Testis (tissue), 2 donors: ENCODE measurements around the gene GJA10.
"Not testable (repeated sequence)": the region's sequence is repeated elsewhere in the genome, so short reads cannot be mapped to it uniquely, and the experiment has no call there.

Experiments used
- POLR2A ChIP-seq: fragments of 450-650 bp; IDR thresholded peaks from one replicate; pipeline ENCODE4 v1.6.1; 2017; ENCODE audit warnings: antibody characterized with exemption, mild to moderate bottlenecking, moderate library complexity
- TF ChIP-seq, protein P1 (sequence below), 3 experiments: fragments of 450-650 bp in 2 of 3; fragments of 200-600 bp in 1 of 3; sonication (generic) in 1 of 3; IDR thresholded peaks; one replicate each; pipeline ENCODE4 v1.5.1; 2016 to 2019; ENCODE audit warnings: antibody characterized with exemption in 3 of 3, mild to moderate bottlenecking in 2 of 3, moderate library complexity in 1 of 3

DNA sequence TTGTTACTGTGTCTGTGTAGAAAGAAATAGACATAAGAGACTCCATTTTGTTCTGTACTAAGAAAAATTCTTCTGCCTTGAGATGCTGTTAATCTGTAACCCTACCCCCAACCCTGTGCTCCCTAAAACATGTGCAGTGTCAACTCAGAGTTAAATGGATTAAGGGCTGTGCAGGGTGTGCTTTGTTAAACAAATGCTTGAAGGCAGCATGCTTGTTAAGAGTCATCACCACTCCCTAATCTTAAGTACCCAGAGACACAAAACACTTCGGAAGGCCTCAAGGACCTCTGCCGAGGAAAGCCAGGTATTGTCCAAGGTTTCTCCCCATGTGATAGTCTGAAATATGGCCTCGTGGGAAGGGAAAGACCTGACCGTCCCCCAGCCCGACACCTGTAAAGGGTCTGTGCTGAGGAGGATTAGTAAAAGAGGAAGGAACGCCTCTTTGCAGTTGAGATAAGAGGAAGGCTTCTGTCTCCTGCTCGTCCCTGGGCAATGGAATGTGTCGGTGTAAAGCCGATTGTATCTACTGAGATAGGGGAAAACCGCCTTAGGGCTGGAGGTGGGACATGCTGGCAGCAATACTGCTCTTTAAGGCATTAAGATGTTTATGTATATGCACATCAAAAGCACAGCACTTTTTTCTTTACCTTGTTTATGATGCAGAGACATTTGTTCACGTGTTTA is 3.3 kb upstream of the GJA10 start:
- TF ChIP-seq, protein P1, sequence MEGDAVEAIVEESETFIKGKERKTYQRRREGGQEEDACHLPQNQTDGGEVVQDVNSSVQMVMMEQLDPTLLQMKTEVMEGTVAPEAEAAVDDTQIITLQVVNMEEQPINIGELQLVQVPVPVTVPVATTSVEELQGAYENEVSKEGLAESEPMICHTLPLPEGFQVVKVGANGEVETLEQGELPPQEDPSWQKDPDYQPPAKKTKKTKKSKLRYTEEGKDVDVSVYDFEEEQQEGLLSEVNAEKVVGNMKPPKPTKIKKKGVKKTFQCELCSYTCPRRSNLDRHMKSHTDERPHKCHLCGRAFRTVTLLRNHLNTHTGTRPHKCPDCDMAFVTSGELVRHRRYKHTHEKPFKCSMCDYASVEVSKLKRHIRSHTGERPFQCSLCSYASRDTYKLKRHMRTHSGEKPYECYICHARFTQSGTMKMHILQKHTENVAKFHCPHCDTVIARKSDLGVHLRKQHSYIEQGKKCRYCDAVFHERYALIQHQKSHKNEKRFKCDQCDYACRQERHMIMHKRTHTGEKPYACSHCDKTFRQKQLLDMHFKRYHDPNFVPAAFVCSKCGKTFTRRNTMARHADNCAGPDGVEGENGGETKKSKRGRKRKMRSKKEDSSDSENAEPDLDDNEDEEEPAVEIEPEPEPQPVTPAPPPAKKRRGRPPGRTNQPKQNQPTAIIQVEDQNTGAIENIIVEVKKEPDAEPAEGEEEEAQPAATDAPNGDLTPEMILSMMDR (IDR thresholded peaks at IDR 0.05) = not testable (repeated sequence)
- TF ChIP-seq POLR2A = not testable (repeated sequence)
